PC-3 (cell line): Measurements from ENCODE around the gene LBP.

Source experiments
- EZH2 ChIP-seq: fragments of 300-600 bp; sonication (generic); IDR thresholded peaks from one replicate; pipeline ENCODE4 v1.6.1; 2017; ENCODE audit warnings: antibody characterized with exemption, mild to moderate bottlenecking, low read length; ENCODE audit not compliant: unreplicated experiment
- TF ChIP-seq, protein P1 (sequence below): fragments of 300-600 bp; sonication (generic); conservative IDR thresholded peaks from 2 replicates; pipeline ENCODE4 v1.5.1; 2017; ENCODE audit warnings: antibody characterized with exemption, low read depth, mild to moderate bottlenecking, low read length

DNA sequence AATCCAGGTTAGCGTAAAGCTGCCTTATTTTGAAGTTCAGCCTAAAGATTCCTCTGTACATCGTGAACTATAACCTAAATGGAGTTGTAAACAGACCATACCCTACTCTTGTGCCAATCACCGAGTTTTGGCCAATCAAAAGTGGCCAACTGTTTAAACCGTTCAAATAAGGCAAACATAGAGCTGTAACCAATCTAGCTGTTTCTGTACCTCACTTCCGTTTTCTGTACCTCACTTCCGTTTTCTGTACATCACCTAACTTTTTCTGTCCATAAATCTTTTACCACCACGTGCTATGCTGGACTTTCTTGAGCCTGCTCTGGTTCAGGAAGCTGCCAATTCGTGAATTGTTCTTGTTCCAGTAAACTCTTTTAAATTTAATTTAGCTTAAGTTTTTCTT, 39.7 kb downstream of the LBP start:
- no peak for TF ChIP-seq EZH2
- TF ChIP-seq, protein P1, sequence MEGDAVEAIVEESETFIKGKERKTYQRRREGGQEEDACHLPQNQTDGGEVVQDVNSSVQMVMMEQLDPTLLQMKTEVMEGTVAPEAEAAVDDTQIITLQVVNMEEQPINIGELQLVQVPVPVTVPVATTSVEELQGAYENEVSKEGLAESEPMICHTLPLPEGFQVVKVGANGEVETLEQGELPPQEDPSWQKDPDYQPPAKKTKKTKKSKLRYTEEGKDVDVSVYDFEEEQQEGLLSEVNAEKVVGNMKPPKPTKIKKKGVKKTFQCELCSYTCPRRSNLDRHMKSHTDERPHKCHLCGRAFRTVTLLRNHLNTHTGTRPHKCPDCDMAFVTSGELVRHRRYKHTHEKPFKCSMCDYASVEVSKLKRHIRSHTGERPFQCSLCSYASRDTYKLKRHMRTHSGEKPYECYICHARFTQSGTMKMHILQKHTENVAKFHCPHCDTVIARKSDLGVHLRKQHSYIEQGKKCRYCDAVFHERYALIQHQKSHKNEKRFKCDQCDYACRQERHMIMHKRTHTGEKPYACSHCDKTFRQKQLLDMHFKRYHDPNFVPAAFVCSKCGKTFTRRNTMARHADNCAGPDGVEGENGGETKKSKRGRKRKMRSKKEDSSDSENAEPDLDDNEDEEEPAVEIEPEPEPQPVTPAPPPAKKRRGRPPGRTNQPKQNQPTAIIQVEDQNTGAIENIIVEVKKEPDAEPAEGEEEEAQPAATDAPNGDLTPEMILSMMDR: no peak
